HTERT RPE-1 (cell line): ENCODE results near the gene TTLL5.

ENCODE experiments used
- in situ Hi-C: fragments of 300-500 bp; cut with MboI; formaldehyde crosslinking; loops from 4 replicates; pipeline ENCODE4 v1.14.3; 2020; ENCODE audit warnings: low sequenced_read_pairs

TTLL5 gene

DNA sequence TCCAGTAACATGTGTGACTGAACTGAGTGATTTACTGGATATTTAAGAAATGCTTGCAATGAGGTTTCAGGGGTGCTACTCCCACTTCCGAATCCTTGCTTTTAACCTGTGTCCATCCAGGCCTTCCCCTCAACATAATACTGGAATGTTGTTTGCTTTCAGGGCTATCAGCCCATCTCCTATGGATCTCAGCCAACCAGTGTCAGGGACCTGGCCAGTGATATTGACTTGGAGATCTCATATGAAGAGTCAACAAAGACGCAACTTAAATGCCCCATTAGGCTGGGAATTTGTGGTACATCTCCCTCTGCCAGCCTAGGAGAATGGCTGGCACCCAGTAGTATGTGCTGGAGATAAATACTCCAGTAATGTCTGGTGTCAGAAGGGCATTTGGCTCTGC lies 323.6 kb downstream of the TTLL5 start:
- in situ Hi-C loops: no loop called here

DNA sequence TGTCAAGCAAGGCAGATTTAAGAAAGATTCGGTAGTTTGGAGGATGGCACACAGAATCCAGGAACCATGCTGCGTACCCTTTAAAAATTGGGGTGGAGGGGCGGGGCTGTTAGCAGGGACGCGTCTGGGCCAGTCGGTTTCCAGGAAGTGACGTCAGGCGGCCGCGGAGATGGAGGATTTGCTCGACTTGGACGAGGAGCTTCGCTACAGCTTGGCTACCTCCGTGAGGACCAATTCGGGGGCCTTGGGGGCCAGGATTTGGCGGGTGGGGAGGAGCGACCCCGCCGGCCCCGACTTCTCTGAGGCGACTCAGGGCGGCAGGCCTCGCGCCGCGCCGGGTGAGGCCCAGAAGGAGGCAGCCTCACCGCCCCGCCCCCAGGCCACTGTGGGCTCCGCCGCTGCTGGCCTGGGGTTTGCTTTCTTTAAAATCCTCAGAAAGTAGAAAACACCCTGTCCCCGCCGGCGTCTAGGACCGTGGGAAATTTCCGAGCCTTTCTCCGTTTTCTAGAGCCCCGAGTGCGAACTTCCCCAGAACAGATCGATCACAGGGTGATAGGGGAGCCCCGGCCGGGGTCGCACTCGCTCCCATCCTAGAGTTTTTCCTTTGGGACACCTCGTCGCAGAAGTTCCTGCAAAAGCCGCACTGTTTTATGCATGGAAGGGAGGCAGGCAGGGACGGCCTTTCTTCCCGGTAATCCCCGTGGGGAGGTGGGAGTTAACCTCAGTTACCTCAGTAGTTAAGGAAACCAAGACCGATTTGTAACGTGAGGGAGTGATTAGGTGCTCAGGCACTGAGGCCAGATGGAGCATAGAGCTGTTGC lies 324.8 kb downstream of the TTLL5 start, which contains the start of gene IFT43:
Gene IFT43, plus strand, starts transcription at position 146 of the 821 bp plus-strand sequence. Its CDS starts 24 bp downstream, at position 170.
- in situ Hi-C loops: no loop called here

DNA sequence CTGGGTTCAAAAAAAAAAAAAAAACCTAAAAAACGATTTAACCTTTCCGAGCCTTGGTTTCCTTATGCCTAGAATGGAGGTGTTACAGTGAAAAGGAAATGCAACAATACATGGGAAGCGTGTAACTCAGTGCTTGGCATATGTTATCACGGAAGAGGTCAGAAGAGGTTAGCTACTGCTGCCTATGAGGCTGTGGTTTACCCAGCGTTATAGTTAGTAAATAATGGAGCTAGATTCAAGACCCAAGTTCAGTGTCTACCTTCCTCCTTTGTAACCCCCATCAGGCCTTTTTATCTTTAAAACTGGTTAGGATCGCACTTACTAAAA lies 325.4 kb downstream of the TTLL5 start:
- in situ Hi-C loops: no loop called here

DNA sequence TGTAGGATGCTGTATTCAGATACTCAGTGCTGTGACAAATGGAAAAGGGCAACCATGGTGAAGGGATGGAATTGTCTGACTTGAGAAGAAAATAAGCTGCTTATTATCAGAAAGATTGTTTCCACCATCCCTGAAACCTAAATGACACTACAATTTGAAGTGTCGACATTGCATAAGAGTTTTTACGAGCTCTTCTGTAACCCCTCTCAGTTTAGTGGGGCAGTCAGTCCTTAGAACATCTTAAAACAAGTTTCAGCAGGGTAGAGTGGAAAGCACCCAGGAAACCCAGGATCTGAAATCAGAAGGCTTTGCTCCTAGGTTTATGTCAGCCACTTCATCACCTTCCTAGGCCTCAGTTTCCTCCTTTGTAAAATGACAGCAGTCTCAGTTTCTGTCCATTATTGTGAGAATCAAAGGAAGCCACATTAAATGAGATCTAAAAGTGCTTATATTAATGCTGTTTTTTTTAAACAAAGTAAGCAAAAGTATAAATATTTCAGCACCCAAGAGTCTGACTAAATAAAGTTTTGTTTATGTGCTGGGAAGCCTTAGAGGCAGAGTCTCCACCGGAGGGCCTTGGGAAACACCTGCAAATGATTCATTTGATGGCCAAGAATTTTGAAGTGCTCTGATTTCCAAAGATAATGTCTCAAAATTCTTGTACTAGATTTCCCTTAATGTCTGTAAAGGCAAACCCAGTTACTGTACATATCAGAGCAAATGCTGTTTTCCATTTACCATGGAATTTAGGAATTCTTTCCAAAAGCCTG lies 326.3 kb downstream of the TTLL5 start:
- in situ Hi-C loops: no loop called here

DNA sequence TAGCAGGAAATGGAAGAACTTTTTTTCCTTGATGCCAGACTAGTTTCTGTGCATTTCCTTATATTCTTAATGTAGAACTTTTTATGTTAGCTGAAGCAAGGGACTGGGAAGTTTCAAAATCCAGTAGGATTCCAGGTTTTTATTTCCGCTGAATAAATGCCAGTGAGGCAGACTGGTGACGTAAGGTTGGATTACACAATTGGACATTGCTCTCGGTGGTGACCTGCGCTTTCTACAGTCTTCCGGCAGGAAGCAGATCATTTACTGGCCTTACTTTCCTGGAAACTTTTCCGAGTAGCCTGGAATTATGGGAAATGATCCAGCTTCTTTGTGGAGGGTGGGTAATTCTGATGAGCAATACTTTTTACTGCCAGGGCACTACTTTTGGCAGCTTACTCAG lies 328.1 kb downstream of the TTLL5 start:
- in situ Hi-C loops: no loop called here

DNA sequence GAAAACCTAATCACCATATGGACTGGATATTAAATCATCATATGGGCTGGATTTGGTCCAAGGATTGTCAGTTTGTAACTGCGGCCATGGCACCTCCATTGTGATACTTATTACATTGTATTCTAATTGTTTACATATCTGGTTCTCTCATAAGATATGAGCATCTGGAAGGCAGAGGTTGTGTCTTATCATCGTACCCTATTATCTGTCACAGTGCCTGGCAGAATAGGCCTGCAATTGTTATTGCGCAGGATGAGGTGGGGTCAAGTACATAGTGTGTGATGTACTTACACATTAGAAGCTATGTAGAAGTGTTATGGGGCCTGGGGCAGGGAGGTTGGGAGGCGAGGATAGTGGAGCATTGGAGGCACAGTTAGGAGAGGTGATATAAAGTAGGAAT lies 329.3 kb downstream of the TTLL5 start:
- in situ Hi-C loops: no loop called here

DNA sequence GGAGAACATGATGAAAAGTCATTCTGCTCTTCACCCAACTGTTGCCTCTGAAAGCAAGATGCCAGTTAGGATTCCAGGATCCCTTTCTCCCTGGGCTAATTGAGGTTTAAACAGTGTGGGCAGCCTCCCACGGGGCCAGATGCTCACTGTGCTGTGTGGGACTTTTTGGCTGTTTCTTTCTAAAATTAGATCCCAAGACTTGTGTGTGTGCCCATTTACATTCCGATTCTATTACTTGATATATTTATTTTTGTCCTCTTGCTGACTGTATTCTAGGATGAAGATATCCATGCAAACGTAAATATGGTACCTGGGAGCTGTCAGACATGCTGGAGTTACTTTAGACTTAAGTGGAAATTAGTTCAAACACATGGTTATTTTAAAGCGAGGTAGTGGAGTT lies 330.7 kb downstream of the TTLL5 start:
- in situ Hi-C loops: no loop called here

DNA sequence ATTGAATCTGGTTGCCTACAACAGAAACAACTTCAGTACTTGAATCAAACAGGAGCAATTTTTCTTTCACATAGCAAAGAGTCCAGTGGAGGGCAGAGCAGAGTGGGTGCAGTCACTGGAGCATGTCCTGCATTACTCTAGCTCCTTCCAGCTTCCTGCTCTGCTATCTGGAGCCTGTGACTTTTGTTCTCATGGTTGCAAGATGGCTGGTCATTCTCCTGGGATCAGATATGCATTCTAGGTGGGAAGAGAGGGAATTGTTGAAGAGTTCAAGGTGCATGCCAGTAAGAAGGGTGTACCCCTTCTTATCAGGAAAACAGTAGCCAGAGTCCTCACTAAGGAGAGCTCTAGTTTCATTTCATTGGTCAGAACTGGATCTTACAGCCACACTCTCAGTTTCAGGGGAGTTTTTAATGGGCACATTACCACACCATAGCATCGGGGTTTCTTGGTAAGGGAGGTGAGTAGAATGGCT lies 332.6 kb downstream of the TTLL5 start:
- in situ Hi-C loops: no loop called here

DNA sequence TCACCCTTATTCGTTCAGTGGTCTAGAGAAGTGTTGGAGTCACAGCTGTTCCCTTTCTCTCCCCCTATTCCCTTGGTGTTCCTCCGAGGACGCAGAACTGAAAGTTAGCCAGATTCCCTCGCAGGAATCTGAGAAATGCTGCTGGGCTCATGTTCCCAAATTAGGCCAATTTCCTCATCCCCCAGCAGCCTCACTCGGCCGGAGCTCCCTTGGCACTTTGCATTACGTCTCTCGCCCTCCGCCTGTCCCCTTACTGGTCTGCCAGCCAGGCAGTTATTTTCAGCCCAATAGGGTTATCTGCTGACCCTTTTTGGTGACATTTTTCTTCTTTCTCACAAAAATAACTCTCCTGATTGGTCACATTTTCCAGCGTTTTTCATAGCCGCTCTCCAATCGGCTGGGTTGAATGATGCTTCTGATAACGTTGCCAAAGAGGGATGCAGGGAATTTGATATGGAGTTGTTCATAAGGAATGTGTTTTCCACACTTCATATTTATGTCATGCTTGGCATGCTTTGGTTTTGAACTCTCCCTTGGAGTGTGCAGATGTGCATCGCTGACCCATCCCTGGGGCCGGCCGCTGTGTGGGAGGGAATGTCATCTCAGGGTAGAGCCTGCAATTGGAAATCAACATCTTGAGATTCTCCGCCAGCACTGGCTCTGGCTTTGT lies 334.5 kb downstream of the TTLL5 start:
- in situ Hi-C loops: no loop called here

DNA sequence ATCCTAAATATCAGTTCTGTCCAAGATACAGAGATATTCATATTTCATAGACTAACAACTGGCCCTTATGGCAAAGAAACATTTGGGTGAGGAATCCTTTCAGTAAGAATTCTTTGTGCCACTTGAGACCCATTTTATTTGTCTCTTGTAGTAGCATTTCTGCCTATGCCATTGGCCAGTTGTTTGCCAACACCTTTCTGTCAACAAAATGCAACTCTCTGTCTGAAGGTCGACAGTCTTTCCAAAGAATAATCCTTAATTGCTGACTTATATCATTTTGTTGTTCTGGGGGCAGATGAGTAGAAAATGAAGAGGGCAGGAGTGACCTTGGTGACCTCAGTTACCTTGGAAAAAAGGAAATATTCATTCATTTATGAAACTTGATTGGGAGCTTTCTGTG lies 335.4 kb downstream of the TTLL5 start:
- in situ Hi-C loops: no loop called here

DNA sequence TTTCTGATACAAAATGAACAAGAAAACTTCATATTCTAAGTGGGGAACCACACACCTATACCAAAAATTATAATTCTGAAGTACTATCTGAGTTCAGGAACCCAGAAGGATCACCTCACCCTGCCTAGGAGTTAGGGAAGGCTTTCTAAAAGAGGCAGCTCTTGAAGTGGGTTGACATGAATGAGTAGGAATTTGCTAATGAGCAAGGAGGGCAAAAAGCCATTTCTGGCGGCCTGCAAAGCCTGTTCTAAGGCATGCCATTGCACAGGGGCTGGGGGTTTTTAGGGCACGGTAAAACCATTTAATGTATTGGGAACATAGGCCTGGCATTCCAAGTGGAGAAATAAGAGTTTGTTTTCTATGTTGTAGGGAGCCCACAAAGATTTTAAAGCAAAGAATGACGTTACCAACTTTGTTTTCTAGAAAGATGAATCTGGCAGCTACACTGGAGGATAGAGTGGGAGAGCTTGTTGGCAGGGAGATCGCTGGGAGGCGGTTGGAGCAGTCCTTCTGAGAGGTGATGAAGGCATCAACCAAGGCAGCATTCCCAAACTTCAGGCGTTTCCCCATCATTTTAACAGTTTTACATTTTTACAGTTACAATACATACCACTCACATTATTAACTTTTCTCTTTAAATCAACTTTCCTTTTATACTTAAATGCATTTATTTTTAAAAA lies 338.6 kb downstream of the TTLL5 start:
- in situ Hi-C loops: no loop called here

DNA sequence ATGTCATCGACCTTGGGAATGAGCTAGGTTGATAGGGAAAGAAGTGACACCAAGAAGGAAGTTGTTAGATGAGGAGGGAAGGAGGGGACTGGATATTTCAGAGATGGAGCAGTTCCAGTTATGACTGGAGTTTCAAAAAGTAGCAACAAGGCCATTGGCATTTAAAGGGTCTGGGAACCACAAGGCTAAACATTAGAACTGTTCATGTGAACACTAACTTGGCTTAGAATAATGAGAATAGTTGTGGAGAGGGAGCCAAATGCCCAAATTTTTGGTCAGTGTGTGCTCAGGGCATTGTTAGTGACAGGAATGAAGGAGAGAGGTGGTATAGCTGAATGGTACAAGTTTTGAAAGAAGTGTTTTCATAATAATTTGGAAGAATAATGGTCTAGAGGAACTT lies 341.3 kb downstream of the TTLL5 start:
- in situ Hi-C loops: no loop called here
